SJCRH30 (cell line): ENCODE results near the gene MAPKAP1. TPM values are rescaled to one million over a fixed set of nuclear protein-coding genes. Genes with fewer than 3 reads are reported as not detected.
A peak's percentile ranks its signal among the peaks of the same experiment; 100 is the strongest.

Source experiments
- DNase-seq, 2 experiments: peaks; one replicate each; pipeline ENCODE4 v3.0.0-alpha.2; 2015 to 2020
- H3K27ac ChIP-seq: fragments of 250-450 bp; sonication (Bioruptor Pico); 2 replicates; pipeline ENCODE4 v1.5.1; 2020; ENCODE audit warnings: mild to moderate bottlenecking, moderate library complexity
- H3K27me3 ChIP-seq: fragments of 250-450 bp; sonication (Bioruptor Pico); 2 replicates; pipeline ENCODE4 v1.5.1; 2020; ENCODE audit warnings: mild to moderate bottlenecking, moderate library complexity
- H3K36me3 ChIP-seq: fragments of 250-450 bp; sonication (Bioruptor Pico); 2 replicates; pipeline ENCODE4 v1.5.1; 2020; ENCODE audit warnings: mild to moderate bottlenecking, moderate library complexity
- H3K4me1 ChIP-seq: fragments of 250-450 bp; sonication (Bioruptor Pico); 2 replicates; pipeline ENCODE4 v1.5.1; 2020; ENCODE audit warnings: mild to moderate bottlenecking, moderate library complexity
- H3K4me3 ChIP-seq: fragments of 250-450 bp; sonication (Bioruptor Pico); 2 replicates; pipeline ENCODE4 v1.5.1; 2020; ENCODE audit warnings: mild to moderate bottlenecking, moderate library complexity
- H3K9me3 ChIP-seq: fragments of 250-450 bp; sonication (Bioruptor Pico); replicated peaks from 2 replicates; pipeline ENCODE4 v1.5.1; 2020; ENCODE audit warnings: mild to moderate bottlenecking, moderate library complexity
- total RNA-seq: library from RNA; depleted of rRNA; stranded (reverse); fragments of >200 nt; shearing (Covaris generic); gene quantifications from 2 replicates; pipeline ENCODE4 v1.2.3, GENCODE V29; 2014

MAPKAP1 gene
- total RNA-seq, 1 experiment from 2014 or later: 109 TPM

- Histone ChIP-seq H3K36me3 (no peaks in the 10 kb centered on the region), H3K27ac (no peak overlapping the region), H3K4me3 (no peak overlapping the region), H3K9me3 (no peaks in the 10 kb centered on the region), H3K27me3 (no peaks in the 10 kb centered on the region), H3K4me1 (no peaks in the 10 kb centered on the region)
- no peak for DNase-seq
Measured at GRCh38 chr9:125603478-125604021, 103.5 kb downstream of the MAPKAP1 start.

GRCh38 chr9:125601961-125602360 lies 105.0 kb downstream of the MAPKAP1 start:
- Histone ChIP-seq H3K4me3 (no peak overlapping the region), H3K4me1 (no peaks in the 10 kb centered on the region)
- no peak for DNase-seq

GRCh38 chr9:125600194-125600593 lies 106.8 kb downstream of the MAPKAP1 start:
- no peaks in the 10 kb centered on the region for H3K4me1 ChIP-seq
- no peaks in the 10 kb centered on the region for H3K36me3 ChIP-seq
- no peaks in the 10 kb centered on the region for H3K27me3 ChIP-seq
- H3K9me3 ChIP-seq: no peaks in the 10 kb centered on the region
- no peak for DNase-seq
- H3K4me3 ChIP-seq: no peak overlapping the region
- H3K27ac ChIP-seq: no peak overlapping the region

More at GRCh38 chr9:125601961-125602360, 105.0 kb downstream of the MAPKAP1 start:
- no peaks in the 10 kb centered on the region for H3K27me3 ChIP-seq
- no peaks in the 10 kb centered on the region for H3K9me3 ChIP-seq
- H3K27ac ChIP-seq: no peak overlapping the region
- no peaks in the 10 kb centered on the region for H3K36me3 ChIP-seq

- H3K27me3 ChIP-seq: no peaks in the 10 kb centered on the region
- no peaks in the 10 kb centered on the region for H3K9me3 ChIP-seq
- no peaks in the 10 kb centered on the region for H3K4me1 ChIP-seq
- H3K36me3 ChIP-seq: no peaks in the 10 kb centered on the region
- no peak overlapping the region for H3K4me3 ChIP-seq
- H3K27ac ChIP-seq: no peak overlapping the region
- no peak for DNase-seq
Measured at GRCh38 chr9:125594223-125594610, 112.8 kb downstream of the MAPKAP1 start.

- Histone ChIP-seq H3K27me3 (no peaks in the 10 kb centered on the region), H3K36me3 (no peaks in the 10 kb centered on the region), H3K4me3 (no peak overlapping the region), H3K9me3 (no peaks in the 10 kb centered on the region), H3K4me1 (no peaks in the 10 kb centered on the region), H3K27ac (no peak overlapping the region)
- no peak for DNase-seq
Measured at GRCh38 chr9:125593581-125594222, 113.3 kb downstream of the MAPKAP1 start.

- no peaks in the 10 kb centered on the region for H3K9me3 ChIP-seq
- DNase-seq: no peak
- H3K27me3 ChIP-seq: no peaks in the 10 kb centered on the region
- no peak overlapping the region for H3K4me3 ChIP-seq
- H3K36me3 ChIP-seq: no peaks in the 10 kb centered on the region
- no peak overlapping the region for H3K27ac ChIP-seq
- no peaks in the 10 kb centered on the region for H3K4me1 ChIP-seq
Measured at GRCh38 chr9:125591888-125592287, 115.1 kb downstream of the MAPKAP1 start.

- Histone ChIP-seq H3K4me1 (no peaks in the 10 kb centered on the region), H3K9me3 (no peaks in the 10 kb centered on the region), H3K27ac (no peak overlapping the region), H3K4me3 (no peak overlapping the region), H3K36me3 (no peaks in the 10 kb centered on the region), H3K27me3 (no peaks in the 10 kb centered on the region)
- DNase-seq: no peak
Measured at GRCh38 chr9:125591245-125591644, 115.8 kb downstream of the MAPKAP1 start.

GRCh38 chr9:125589287-125589686 lies 117.7 kb downstream of the MAPKAP1 start:
- Histone ChIP-seq H3K27ac (no peak overlapping the region), H3K4me3 (no peak overlapping the region), H3K9me3 (no peaks in the 10 kb centered on the region), H3K4me1 (no peaks in the 10 kb centered on the region), H3K36me3 (no peaks in the 10 kb centered on the region), H3K27me3 (no peaks in the 10 kb centered on the region)
- no peak for DNase-seq

- DNase-seq: no peak
- H3K36me3 ChIP-seq: no peaks in the 10 kb centered on the region
Measured at GRCh38 chr9:125587819-125588460, 119.1 kb downstream of the MAPKAP1 start.

GRCh38 chr9:125586172-125586511 lies 120.9 kb downstream of the MAPKAP1 start:
- Histone ChIP-seq H3K27me3 (no peaks in the 10 kb centered on the region), H3K36me3 (peaks cover 4% of the 10 kb centered on the region), H3K4me3 (no peak overlapping the region), H3K4me1 (no peaks in the 10 kb centered on the region), H3K27ac (no peak overlapping the region), H3K9me3 (0 out of 2 replicates have a peak, but pooled peaks cover 2% of the 10 kb centered on the region)
- DNase-seq: peak in 1 of 2 experiments; percentile 25

More at GRCh38 chr9:125587819-125588460, 119.1 kb downstream of the MAPKAP1 start:
- no peaks in the 10 kb centered on the region for H3K27me3 ChIP-seq
- no peak overlapping the region for H3K4me3 ChIP-seq
- H3K9me3 ChIP-seq: 0 out of 2 replicates have a peak, but pooled peaks cover 2% of the 10 kb centered on the region
- H3K4me1 ChIP-seq: no peaks in the 10 kb centered on the region
- H3K27ac ChIP-seq: no peak overlapping the region

GRCh38 chr9:125585503-125586171 lies 121.4 kb downstream of the MAPKAP1 start:
- no peak for DNase-seq
- Histone ChIP-seq H3K4me1 (no peaks in the 10 kb centered on the region), H3K27me3 (no peaks in the 10 kb centered on the region), H3K27ac (no peak overlapping the region), H3K4me3 (no peak overlapping the region), H3K9me3 (0 out of 2 replicates have a peak, but pooled peaks cover 2% of the 10 kb centered on the region), H3K36me3 (peaks cover 7% of the 10 kb centered on the region)

- no peak for DNase-seq
- H3K27me3 ChIP-seq: no peaks in the 10 kb centered on the region
- peaks cover 8% of the 10 kb centered on the region for H3K36me3 ChIP-seq
- H3K27ac ChIP-seq: no peak overlapping the region
- no peaks in the 10 kb centered on the region for H3K4me1 ChIP-seq
- no peak overlapping the region for H3K4me3 ChIP-seq
- H3K9me3 ChIP-seq: peaks cover 7% of the 10 kb centered on the region; the same call in 1 of the 2 replicates
Measured at GRCh38 chr9:125580701-125581286, 126.2 kb downstream of the MAPKAP1 start.

- DNase-seq: no peak
- Histone ChIP-seq H3K36me3 (peaks cover 8% of the 10 kb centered on the region), H3K9me3 (peaks cover 8% of the 10 kb centered on the region; the same call in 1 of the 2 replicates), H3K27me3 (no peaks in the 10 kb centered on the region), H3K27ac (no peak overlapping the region), H3K4me1 (no peaks in the 10 kb centered on the region), H3K4me3 (no peak overlapping the region)
Measured at GRCh38 chr9:125579030-125579932, 127.7 kb downstream of the MAPKAP1 start.
